Smooth muscle cell (in vitro differentiated cells): ENCODE measurements around the gene ADAM12. TPM values are rescaled to one million over a fixed set of nuclear protein-coding genes. Genes with fewer than 3 reads are reported as not detected.

ENCODE experiments used
- DNase-seq: peaks from one replicate; lab custom pipeline; 2025; ENCODE audit not compliant: unreplicated experiment; lab: John Stamatoyannopoulos, UW
- H2AFZ ChIP-seq: fragments of 200-600 bp; sonication (generic); 2 replicates; pipeline ENCODE4 v1.6.0; 2016; ENCODE audit warnings: antibody characterized with exemption, low read depth, mild to moderate bottlenecking
- H3F3A ChIP-seq: fragments of 200-600 bp; sonication (generic); 2 replicates; pipeline ENCODE4 v1.6.0; 2017; ENCODE audit warnings: antibody characterized with exemption, low read depth
- H3K27ac ChIP-seq: fragments of 200-600 bp; sonication (generic); 2 replicates; pipeline ENCODE4 v1.5.1; 2016; ENCODE audit warnings: low read depth, mild to moderate bottlenecking
- H3K27me3 ChIP-seq: fragments of 200-600 bp; sonication (generic); 2 replicates; pipeline ENCODE4 v1.6.1; 2016; ENCODE audit warnings: low read depth, mild to moderate bottlenecking
- H3K36me3 ChIP-seq: fragments of 200-600 bp; sonication (generic); 2 replicates; pipeline ENCODE4 v1.5.1; 2016; ENCODE audit warnings: low read depth
- H3K4me1 ChIP-seq: fragments of 200-600 bp; sonication (generic); 2 replicates; pipeline ENCODE4 v1.5.1; 2016; ENCODE audit warnings: low read depth
- H3K4me2 ChIP-seq: fragments of 200-600 bp; sonication (generic); 2 replicates; pipeline ENCODE4 v1.6.0; 2016; ENCODE audit warnings: mild to moderate bottlenecking
- H3K4me3 ChIP-seq: fragments of 200-600 bp; sonication (generic); 2 replicates; pipeline ENCODE4 v1.5.1; 2016; ENCODE audit warnings: mild to moderate bottlenecking
- H3K79me2 ChIP-seq: fragments of 200-600 bp; sonication (generic); 2 replicates; pipeline ENCODE4 v1.6.0; 2016; ENCODE audit warnings: low read depth, mild to moderate bottlenecking
- H3K9ac ChIP-seq: fragments of 200-600 bp; sonication (generic); 2 replicates; pipeline ENCODE4 v1.6.0; 2016; ENCODE audit warnings: low read depth
- H3K9me3 ChIP-seq: fragments of 200-600 bp; sonication (generic); replicated peaks from 2 replicates; pipeline ENCODE4 v1.5.1; 2016; ENCODE audit warnings: low read depth
- H4K20me1 ChIP-seq: fragments of 200-600 bp; sonication (generic); 2 replicates; pipeline ENCODE4 v1.6.0; 2016; ENCODE audit warnings: low read depth
- WGBS: methylation state at CpG from one replicate; pipeline ENCODE4 v1.1.7; 2016; ENCODE audit warnings: low lambda C conversion rate; 5-methylcytosine and 5-hydroxymethylcytosine counted together
- polyA plus RNA-seq: library from polyadenylated mRNA; unstranded; fragments of >200 nt; fragmentation: Nextera tagmentation; extraction: Ambion mirVana; gene quantifications from 2 replicates; pipeline ENCODE4 v1.2.1, GENCODE V29; 2016
- total RNA-seq: library from RNA; depleted of rRNA; stranded (reverse); fragments of >200 nt; gene quantifications from 2 replicates; pipeline ENCODE4 v1.2.3, GENCODE V29; 2014
- TF ChIP-seq, protein P1 (sequence below): fragments of 200-600 bp; sonication (generic); IDR thresholded peaks from 2 replicates; pipeline ENCODE4 v1.5.1; 2017; ENCODE audit warnings: borderline replicate concordance, mild to moderate bottlenecking, antibody characterized with exemption; ENCODE audit not compliant: insufficient read depth, poor library complexity, severe bottlenecking

The ADAM12 gene
- total and polyA plus RNA-seq, 2 experiments from 2014 or later, result 40.0 to 54.3 TPM

DNA sequence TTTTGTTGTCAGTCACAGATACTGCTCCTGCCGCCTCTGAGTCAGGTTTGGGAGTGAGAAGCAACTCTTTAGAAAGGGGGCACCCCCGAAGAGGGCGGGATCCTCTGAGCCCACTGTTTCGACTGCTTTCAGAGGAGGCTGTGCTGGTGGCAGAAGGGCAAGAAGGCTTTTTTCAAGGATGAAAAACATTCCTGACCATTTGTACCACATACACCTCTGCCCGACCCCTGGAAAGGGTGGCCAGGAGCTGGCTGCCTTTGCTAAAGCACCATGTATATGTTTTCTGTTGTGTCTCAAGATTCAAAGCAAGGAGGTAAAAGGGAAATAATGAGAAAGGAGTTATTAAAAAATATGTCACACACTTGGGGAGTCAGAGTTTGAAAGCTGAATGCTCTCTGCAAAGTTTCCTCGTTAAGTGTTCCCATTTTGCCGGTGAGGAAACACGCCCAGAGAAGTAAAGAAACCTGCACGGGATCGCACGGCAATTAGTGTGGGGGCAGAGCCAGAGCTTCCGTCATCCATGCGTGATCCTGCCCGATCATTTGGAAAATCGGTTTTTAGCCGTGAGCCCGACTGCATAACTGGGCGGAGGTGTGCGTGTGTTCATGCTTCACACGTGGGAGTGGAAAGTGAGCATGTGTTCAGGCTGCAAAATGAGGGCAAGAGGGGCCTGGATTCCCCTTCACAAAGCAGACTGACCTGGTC, 163.2 kb downstream of the ADAM12 start:
- H3K4me1 ChIP-seq, result peaks cover 27% of the 10 kb centered on the region

DNA sequence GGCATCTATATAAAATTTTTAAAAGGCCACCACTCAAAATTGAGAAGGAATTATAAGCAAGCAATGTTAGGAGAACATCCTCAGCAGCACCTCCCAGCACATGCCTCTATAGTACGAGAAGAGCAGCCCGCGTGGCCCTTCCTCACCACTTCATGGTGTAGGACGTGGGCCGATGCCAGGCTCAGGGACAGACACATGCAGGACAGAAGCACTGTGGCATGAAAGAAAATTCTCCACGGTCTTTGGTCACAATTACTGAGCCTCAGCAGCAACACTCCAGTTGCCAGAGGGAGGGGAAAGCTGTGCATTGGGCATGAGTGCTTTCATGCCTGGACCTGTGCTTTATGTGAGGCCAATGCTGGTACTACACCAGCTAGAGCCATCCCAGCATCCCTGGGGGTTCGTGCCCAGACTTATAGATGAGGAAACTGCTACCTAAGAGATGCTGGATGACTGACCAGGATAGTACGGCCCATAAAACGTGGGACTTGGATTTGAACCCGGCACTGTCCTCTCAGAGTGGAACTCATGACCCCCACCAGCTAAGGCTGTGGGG, 164.7 kb downstream of the ADAM12 start:
- Histone ChIP-seq H4K20me1 (no peaks in the 10 kb centered on the region), H3K79me2 (peaks cover 18% of the 10 kb centered on the region), H2AFZ (no peak overlapping the region), H3K4me3 (no peak overlapping the region), H3K4me1 (peaks cover 21% of the 10 kb centered on the region), H3K36me3 (no peaks in the 10 kb centered on the region), H3K27ac (peak overlapping the region; percentile 39), H3F3A (no peaks in the 10 kb centered on the region), H3K9me3 (no peaks in the 10 kb centered on the region), H3K9ac (no peak overlapping the region), H3K4me2 (peak overlapping the region; percentile 58), H3K27me3 (no peaks in the 10 kb centered on the region)
- WGBS, result 93% methylated on average over 10 of the region's 10 CpGs
- TF ChIP-seq, protein P1, sequence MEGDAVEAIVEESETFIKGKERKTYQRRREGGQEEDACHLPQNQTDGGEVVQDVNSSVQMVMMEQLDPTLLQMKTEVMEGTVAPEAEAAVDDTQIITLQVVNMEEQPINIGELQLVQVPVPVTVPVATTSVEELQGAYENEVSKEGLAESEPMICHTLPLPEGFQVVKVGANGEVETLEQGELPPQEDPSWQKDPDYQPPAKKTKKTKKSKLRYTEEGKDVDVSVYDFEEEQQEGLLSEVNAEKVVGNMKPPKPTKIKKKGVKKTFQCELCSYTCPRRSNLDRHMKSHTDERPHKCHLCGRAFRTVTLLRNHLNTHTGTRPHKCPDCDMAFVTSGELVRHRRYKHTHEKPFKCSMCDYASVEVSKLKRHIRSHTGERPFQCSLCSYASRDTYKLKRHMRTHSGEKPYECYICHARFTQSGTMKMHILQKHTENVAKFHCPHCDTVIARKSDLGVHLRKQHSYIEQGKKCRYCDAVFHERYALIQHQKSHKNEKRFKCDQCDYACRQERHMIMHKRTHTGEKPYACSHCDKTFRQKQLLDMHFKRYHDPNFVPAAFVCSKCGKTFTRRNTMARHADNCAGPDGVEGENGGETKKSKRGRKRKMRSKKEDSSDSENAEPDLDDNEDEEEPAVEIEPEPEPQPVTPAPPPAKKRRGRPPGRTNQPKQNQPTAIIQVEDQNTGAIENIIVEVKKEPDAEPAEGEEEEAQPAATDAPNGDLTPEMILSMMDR, result no peak
- DNase-seq, result no peak

More for the DNA sequence above, 163.2 kb downstream of the ADAM12 start:
- Histone ChIP-seq H3K9me3 (no peaks in the 10 kb centered on the region), H2AFZ (no peak overlapping the region), H3K4me3 (no peak overlapping the region), H3K27me3 (no peaks in the 10 kb centered on the region), H3F3A (no peaks in the 10 kb centered on the region), H4K20me1 (no peaks in the 10 kb centered on the region), H3K36me3 (no peaks in the 10 kb centered on the region), H3K9ac (no peak overlapping the region), H3K79me2 (peaks cover 24% of the 10 kb centered on the region), H3K27ac (peak overlapping the region; percentile 28), H3K4me2 (no peak overlapping the region)
- 94% methylated on average over 20 of the region's 20 CpGs for WGBS
- TF ChIP-seq, protein P1, result no peak
- no peak for DNase-seq

DNA sequence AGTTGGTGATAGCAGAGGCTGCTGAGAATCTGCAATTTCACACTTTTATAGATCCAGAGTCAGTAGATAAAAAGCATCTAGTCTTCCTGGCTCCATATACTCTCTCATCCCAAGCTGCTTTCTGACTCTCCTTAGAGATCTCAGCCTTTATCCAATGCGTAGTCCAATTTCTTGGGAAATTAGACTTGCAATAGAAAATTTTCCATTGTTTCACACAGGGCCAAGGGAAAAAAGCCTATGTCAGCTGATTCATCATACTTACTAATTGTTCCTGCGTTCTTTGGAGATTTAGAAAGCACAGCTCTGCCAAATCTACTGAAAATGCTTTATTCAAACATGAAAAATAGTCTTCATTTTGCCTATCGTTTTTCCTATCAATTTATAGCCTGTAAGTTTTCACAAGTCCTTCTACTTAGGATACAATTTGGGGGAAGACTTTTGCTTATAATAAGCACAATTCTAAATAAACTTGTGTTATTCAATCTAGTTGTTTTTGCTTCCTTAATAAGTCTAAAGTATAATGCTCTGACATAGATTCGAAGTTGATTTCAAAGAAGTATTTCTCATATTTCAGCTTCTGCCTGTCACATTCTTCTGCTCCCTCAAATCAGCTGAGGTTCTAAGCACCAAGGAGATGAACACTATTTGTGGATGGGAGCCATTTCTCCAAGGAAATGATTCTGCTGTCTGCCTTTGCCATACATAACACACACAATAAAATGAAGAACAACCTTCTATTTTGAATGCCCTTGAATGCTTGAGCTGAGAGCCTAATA, 165.4 kb downstream of the ADAM12 start:
- H3K9me3 ChIP-seq, result no peaks in the 10 kb centered on the region
- H3K27ac ChIP-seq, result peak overlapping the region; percentile 39
- peak overlapping the region; percentile 58 for H3K4me2 ChIP-seq
- H3K79me2 ChIP-seq, result peaks cover 18% of the 10 kb centered on the region
- no peaks in the 10 kb centered on the region for H3K36me3 ChIP-seq
- no peaks in the 10 kb centered on the region for H3F3A ChIP-seq
- TF ChIP-seq, protein P1, result no peak
- no peaks in the 10 kb centered on the region for H4K20me1 ChIP-seq
- no peak overlapping the region for H3K4me3 ChIP-seq
- no peak overlapping the region for H3K9ac ChIP-seq
- H3K4me1 ChIP-seq, result peaks cover 16% of the 10 kb centered on the region
- WGBS, result 73% methylated on average over 4 of the region's 4 CpGs
- no peak for DNase-seq
- no peaks in the 10 kb centered on the region for H3K27me3 ChIP-seq
- no peak overlapping the region for H2AFZ ChIP-seq
